Transverse colon (tissue), 4 donors: ENCODE measurements around the gene ETV6.

Source experiments
- CTCF ChIP-seq, 5 experiments: fragments of 200-600 bp in 3 of 5; fragments of 450-650 bp in 2 of 5; sonication (generic) in 3 of 5; IDR thresholded peaks; 1 replicate in 2 of 5; 2 replicates in 3 of 5; pipeline ENCODE4 v1.5.1; 2016 to 2017; ENCODE audit warnings: antibody characterized with exemption in 5 of 5, inconsistent platforms in 3 of 5, mild to moderate bottlenecking in 2 of 5, moderate library complexity in 1 of 5
- POLR2A ChIP-seq: fragments of 450-650 bp; IDR thresholded peaks from one replicate; pipeline ENCODE4 v1.6.1; 2016; ENCODE audit warnings: antibody characterized with exemption, mild to moderate bottlenecking, moderate library complexity
- POLR2AphosphoS5 ChIP-seq, 3 donors: sonication (generic); formaldehyde crosslinking; IDR thresholded peaks; one replicate each; pipeline ENCODE4 v1.6.1; 2016; ENCODE audit warnings: antibody characterized with exemption in 3 of 3

DNA sequence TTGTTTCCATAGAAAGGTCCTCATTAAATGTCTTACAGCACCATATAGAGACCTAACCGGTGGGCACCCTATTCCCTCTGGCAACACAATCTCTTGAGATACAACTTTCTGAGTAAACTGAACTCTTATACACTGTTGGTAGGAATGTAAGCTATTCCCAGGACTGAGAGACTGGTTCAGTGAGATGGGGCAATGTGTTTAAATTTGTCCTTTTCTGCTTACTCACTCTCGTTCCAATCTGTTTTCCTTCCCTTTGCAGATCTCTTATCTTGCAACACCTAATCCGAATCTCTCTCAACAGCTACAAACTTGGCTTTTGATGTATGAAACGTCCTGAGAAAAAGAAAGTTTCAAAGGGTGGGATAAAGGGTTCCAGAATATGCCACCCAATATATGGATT, 26.1 kb upstream of the ETV6 start:
- no peak for TF ChIP-seq CTCF (IDR thresholded peaks at IDR 0.05)
- TF ChIP-seq POLR2AphosphoS5 (IDR thresholded peaks at IDR 0.05) = no peak
- TF ChIP-seq POLR2A = no peak
